ENCODE measurements around the gene FAM240B. TPM values are rescaled to one million over a fixed set of nuclear protein-coding genes. Genes with fewer than 3 reads are reported as not detected.

Gene FAM240B
- not detected for total RNA-seq (2013)
- polyA plus RNA-seq (not detected), polyA minus RNA-seq (not detected in 2 replicates), total RNA-seq (0 to 0.46 (median 0) reads per million in 11 experiments)

DNA sequence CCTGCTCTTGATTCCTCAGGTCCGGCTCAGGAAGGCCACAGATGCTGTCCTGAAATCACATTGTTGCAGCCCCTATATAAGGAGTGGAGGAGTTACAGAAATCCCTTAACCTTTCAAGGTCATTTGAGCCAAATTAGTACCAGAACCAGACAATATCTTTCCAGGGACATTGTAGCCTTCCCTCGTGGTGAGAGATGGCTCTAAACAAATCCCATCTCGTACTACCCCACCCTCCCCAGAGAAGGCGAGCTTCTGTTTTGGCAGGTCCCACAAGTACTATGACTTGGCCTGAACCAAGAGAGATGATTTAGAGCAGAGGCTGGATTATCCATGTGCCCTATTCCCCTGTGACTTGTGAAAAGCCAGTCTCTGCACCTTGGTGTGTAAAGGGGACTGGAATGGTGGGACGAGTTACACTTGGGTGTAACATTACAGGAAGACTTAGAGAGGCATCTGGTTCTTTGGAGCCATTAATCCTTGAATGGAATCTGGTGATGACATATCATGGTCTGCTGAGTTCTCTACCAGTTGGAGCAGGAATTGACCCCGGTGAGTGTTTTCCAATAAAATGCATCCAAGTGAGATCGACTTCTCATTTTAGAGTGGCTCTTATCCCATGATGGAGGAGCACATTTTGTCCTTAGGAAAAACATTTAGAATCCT, at the start of gene FAM240B:
Gene FAM240B (minus strand): TSS at position 51 of the 663 bp plus-strand sequence. CDS start 16,134 bp downstream, outside the sequence.
- no peaks in the 10 kb centered on the region for H3K36me3 Mint-ChIP-seq
- no peak within 1 kb of the TSS for H3K9ac ChIP-seq (ENCODE audit: insufficient read depth, low read length, poor library complexity, severe bottlenecking)
- no peaks in the 10 kb centered on the region for H4K20me1 ChIP-seq (ENCODE audit: insufficient read depth, low read length)
- H3K36me3 ChIP-seq (replicated peaks in 1 of 2; ENCODE audit: control insufficient read depth in 1 of 2, insufficient read depth in 2 of 2, low read length in 2 of 2) = no peaks in the 10 kb centered on the region
- H3K4me1 ChIP-seq (ENCODE audit: control insufficient read depth in 1 of 2, insufficient read depth in 2 of 2, low read length in 2 of 2) = no peaks in the 10 kb centered on the region
- 80% methylated on average over 1 of the region's 7 CpGs for WGBS (ENCODE audit: insufficient coverage)
- peaks cover 2 to 7% (median 3%) of the 10 kb centered on the region in 3 donors for H3K27me3 Mint-ChIP-seq (ENCODE audit: low read depth in 3 of 3)
- no peak within 1 kb of the TSS for H3K4me3 Mint-ChIP-seq
- H3K79me2 ChIP-seq (ENCODE audit: insufficient read depth, low read length) = no peaks in the 10 kb centered on the region
- no peaks in the 10 kb centered on the region for H3K9me3 ChIP-seq (replicated peaks in 1 of 2; ENCODE audit: control insufficient read depth in 1 of 2, insufficient read depth in 1 of 2, low read length in 2 of 2)
- no peak within 1 kb of the TSS for H3K4me3 ChIP-seq (replicated peaks in 1 of 3; ENCODE audit: low read depth in 2 of 3, low read length in 3 of 3)
- H3K4me2 ChIP-seq (replicated peaks; ENCODE audit: extremely low read depth, low read length, poor library complexity, severe bottlenecking) = no peak within 1 kb of the TSS
- no peak within 1 kb of the TSS for H3K27ac ChIP-seq (ENCODE audit: low read depth in 1 of 2, low read length in 2 of 2)
- DNase-seq = no peak
- no peaks in the 10 kb centered on the region for H3K4me1 Mint-ChIP-seq
- TF ChIP-seq, protein P1, sequence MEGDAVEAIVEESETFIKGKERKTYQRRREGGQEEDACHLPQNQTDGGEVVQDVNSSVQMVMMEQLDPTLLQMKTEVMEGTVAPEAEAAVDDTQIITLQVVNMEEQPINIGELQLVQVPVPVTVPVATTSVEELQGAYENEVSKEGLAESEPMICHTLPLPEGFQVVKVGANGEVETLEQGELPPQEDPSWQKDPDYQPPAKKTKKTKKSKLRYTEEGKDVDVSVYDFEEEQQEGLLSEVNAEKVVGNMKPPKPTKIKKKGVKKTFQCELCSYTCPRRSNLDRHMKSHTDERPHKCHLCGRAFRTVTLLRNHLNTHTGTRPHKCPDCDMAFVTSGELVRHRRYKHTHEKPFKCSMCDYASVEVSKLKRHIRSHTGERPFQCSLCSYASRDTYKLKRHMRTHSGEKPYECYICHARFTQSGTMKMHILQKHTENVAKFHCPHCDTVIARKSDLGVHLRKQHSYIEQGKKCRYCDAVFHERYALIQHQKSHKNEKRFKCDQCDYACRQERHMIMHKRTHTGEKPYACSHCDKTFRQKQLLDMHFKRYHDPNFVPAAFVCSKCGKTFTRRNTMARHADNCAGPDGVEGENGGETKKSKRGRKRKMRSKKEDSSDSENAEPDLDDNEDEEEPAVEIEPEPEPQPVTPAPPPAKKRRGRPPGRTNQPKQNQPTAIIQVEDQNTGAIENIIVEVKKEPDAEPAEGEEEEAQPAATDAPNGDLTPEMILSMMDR (IDR thresholded peaks at IDR 0.05) = no peak
- no peaks in the 10 kb centered on the region for H3K27me3 ChIP-seq (ENCODE audit: control insufficient read depth in 2 of 2, insufficient read depth in 2 of 2, low read length in 2 of 2)
- peaks cover 0 to 4% (median 0%) of the 10 kb centered on the region in 7 donors for H3K9me3 Mint-ChIP-seq
- no peak within 1 kb of the TSS for H2AFZ ChIP-seq (ENCODE audit: insufficient read depth, low read depth, low read length, poor library complexity, severe bottlenecking)
- intact Hi-C loops (cut with micrococcal nuclease) = no loop called here
- no peak within 1 kb of the TSS for H3K27ac Mint-ChIP-seq

GRCh38 chr9:38768351-38768761, 48.4 kb upstream of the FAM240B start:
- TF ChIP-seq, protein P1 (IDR thresholded peaks at IDR 0.05) = no peak

More at GRCh38 chr9:38768351-38768761, 48.4 kb upstream of the FAM240B start:
- no peak overlapping the region for H3K27ac Mint-ChIP-seq
- Histone ChIP-seq H3K4me2 (replicated peaks; ENCODE audit: extremely low read depth, low read length, poor library complexity, severe bottlenecking) (no peak overlapping the region), H3K27ac (ENCODE audit: low read depth in 1 of 2, low read length in 2 of 2) (no peak overlapping the region), H3K9ac (ENCODE audit: insufficient read depth, low read length, poor library complexity, severe bottlenecking) (no peak overlapping the region), H3K79me2 (ENCODE audit: insufficient read depth, low read length) (no peaks in the 10 kb centered on the region), H3K4me3 (replicated peaks in 1 of 3; ENCODE audit: low read depth in 2 of 3, low read length in 3 of 3) (no peak overlapping the region), H2AFZ (ENCODE audit: insufficient read depth, low read depth, low read length, poor library complexity, severe bottlenecking) (no peak overlapping the region), H3K4me1 (ENCODE audit: control insufficient read depth in 1 of 2, insufficient read depth in 2 of 2, low read length in 2 of 2) (no peaks in the 10 kb centered on the region), H3K9me3 (replicated peaks in 1 of 2; ENCODE audit: control insufficient read depth in 1 of 2, insufficient read depth in 1 of 2, low read length in 2 of 2) (peaks cover 0 to 10% of the 10 kb centered on the region in 2 donors), H4K20me1 (ENCODE audit: insufficient read depth, low read length) (no peaks in the 10 kb centered on the region), H3K27me3 (ENCODE audit: control insufficient read depth in 2 of 2, insufficient read depth in 2 of 2, low read length in 2 of 2) (no peaks in the 10 kb centered on the region), H3K36me3 (replicated peaks in 1 of 2; ENCODE audit: control insufficient read depth in 1 of 2, insufficient read depth in 2 of 2, low read length in 2 of 2) (no peaks in the 10 kb centered on the region)
- H3K36me3 Mint-ChIP-seq = no peaks in the 10 kb centered on the region
- no peaks in the 10 kb centered on the region for H3K27me3 Mint-ChIP-seq (ENCODE audit: low read depth in 3 of 3)
- H3K4me1 Mint-ChIP-seq = no peaks in the 10 kb centered on the region
- DNase-seq = no peak
- intact Hi-C loops (cut with micrococcal nuclease) = no loop called here
- peaks cover 6 to 22% (median 9%) of the 10 kb centered on the region in 7 donors for H3K9me3 Mint-ChIP-seq
- WGBS (ENCODE audit: insufficient coverage) = 100% methylated on average over 1 of the region's 9 CpGs
- no peak overlapping the region for H3K4me3 Mint-ChIP-seq
